ENCODE measurements around the gene ACP4. TPM values are rescaled to one million over a fixed set of nuclear protein-coding genes. Genes with fewer than 3 reads are reported as not detected.
"Not testable (repeated sequence)": the region's sequence is repeated elsewhere in the genome, so short reads cannot be mapped to it uniquely, and the experiment has no call there.

ACP4 gene
- total RNA-seq (2014; rRNA removed; shearing (Covaris generic)): not detected in 2 replicates

DNA sequence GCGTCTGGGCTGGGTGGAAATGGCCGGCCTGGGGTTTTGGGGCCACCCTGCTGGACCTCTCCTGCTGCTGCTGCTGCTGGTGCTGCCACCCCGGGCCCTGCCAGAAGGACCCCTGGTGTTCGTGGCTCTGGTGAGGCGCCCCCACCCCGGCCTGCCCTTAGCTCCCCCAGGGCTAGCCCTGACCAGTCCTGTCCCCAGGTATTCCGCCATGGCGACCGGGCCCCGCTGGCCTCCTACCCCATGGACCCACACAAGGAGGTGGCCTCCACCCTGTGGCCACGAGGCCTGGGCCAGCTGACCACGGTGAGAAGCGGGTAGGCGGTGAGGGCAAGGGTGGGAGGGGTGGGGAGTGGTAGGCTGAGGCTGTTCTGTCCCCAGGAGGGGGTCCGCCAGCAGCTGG, at the start of gene ACP4:
Gene ACP4, plus strand, starts transcription at position 20 of the 400 bp plus-strand sequence. Its CDS starts 0 bp downstream, at position 20.
- DNase-seq (ENCODE audit: low read depth): no peak

GRCh38 chr19:50741179-50741933, 48.9 kb upstream of the ACP4 start:
- DNase-seq (ENCODE audit: low read depth): no peak

- DNase-seq (ENCODE audit: low read depth): no peak
Measured at GRCh38 chr19:50743537-50743936, 46.7 kb upstream of the ACP4 start.

- no peak for DNase-seq (ENCODE audit: low read depth)
Measured at GRCh38 chr19:50745221-50745620, 45.0 kb upstream of the ACP4 start.

DNA sequence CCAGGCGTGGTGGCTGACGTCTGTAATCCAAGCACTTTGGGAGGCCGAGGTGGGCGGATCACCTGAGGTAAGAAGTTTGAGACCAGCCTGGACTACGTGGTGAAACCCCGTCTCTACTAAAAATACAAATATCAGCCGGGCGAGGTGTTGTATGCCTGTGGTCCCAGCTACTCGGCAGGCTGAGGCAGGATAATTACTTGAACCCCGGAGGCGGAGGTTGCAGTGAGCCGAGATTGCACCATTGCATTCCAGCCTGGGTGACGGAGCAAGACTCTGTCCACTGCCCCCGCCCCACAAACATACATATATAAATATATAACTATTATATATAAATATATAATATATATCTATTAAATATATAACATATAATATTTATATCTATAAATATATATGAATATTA, 43.1 kb upstream of the ACP4 start:
- DNase-seq (ENCODE audit: low read depth): not testable (repeated sequence)

GRCh38 chr19:50749490-50749889, 40.7 kb upstream of the ACP4 start:
- DNase-seq (ENCODE audit: low read depth): no peak

DNA sequence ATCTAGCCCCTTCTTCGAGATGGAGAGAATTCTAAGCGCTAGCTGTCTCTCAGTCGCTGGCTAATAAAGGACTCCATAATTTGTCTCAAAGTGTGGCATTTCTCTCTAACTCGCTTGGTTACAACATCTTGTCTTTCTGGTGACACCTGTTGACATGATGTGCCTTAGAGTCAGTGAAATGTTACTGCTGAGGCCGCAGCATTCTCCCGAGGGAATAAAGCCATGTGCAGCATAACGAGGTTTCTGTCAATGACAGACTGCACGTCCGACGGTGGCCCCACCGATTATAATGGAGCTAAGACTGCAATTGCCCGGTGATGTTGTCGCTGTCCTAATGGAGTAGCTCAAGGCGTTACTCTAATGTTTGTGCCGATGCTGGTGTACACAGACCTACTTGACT, 40.2 kb upstream of the ACP4 start:
- no peak for DNase-seq (ENCODE audit: low read depth)

- DNase-seq (ENCODE audit: low read depth): no peak
Measured at GRCh38 chr19:50753879-50754278, 36.3 kb upstream of the ACP4 start.

- not testable (repeated sequence) for DNase-seq (ENCODE audit: low read depth)
Measured at GRCh38 chr19:50756244-50756643, 34.0 kb upstream of the ACP4 start.

DNA sequence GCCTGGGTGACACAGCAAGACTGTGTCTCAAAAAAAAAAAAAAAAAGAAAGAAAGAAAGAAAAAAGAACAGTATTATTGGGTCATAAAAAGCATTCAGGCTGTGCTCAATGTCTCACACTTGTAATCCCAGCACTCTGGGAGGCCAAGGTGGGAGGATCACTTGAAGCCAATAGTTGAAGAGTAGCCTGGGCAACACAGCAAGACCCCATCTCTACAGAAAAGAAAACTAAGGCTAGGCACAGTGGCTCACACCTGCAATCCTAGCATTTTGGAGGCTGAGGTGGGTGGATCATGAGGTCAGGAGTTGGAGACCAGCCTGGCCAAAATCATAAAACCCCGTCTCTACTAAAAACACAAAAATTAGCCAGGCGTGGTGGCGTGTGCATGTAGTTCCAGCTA, 32.6 kb upstream of the ACP4 start:
- not testable (repeated sequence) for DNase-seq (ENCODE audit: low read depth)

DNA sequence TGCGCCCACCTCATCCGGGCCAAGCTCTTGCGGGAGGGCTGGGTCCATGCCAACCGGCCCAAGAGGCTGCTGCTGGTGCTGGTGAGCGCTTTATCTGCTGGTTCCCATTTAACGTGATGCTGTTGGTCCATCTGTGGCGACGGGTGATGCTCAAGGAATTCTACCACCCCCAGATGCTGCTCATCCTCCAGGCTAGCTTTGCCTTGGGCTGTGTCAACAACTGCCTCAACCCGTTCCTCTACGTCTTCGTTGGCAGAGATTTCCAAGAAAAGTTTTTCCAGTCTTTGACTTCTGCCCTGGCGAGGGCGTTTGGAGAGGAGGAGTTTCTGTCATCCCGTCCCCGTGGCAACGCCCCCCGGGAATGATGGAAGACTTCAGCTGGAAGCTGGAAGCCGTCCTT, 31.1 kb upstream of the ACP4 start:
- not testable (repeated sequence) for DNase-seq (ENCODE audit: low read depth)

- no peak for DNase-seq (ENCODE audit: low read depth)
Measured at GRCh38 chr19:50759886-50760285, 30.3 kb upstream of the ACP4 start.

GRCh38 chr19:50761501-50761900, 28.7 kb upstream of the ACP4 start:
- not testable (repeated sequence) for DNase-seq (ENCODE audit: low read depth)

DNA sequence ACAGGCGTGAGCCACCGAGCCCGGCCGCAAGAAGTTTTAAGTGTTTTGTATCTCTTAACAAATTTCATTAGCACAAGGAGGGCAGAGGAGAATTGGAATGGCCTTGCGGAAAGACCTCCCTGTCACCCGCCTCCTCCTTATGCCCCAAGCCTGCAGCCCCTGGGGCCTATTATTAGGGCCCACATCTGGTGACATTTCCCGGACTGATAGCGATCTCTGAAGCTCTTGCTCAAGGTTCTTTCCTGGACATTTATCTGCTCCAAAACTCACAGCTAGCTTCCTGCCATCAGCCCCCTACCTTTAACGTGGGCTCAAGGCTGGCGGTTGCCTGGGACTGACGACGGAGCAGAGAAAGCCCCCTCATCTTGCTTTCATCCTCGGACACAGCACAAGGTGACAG, 26.7 kb upstream of the ACP4 start:
- DNase-seq (ENCODE audit: low read depth): not testable (repeated sequence)

GRCh38 chr19:50764409-50764808, 25.8 kb upstream of the ACP4 start:
- DNase-seq (ENCODE audit: low read depth): no peak

DNA sequence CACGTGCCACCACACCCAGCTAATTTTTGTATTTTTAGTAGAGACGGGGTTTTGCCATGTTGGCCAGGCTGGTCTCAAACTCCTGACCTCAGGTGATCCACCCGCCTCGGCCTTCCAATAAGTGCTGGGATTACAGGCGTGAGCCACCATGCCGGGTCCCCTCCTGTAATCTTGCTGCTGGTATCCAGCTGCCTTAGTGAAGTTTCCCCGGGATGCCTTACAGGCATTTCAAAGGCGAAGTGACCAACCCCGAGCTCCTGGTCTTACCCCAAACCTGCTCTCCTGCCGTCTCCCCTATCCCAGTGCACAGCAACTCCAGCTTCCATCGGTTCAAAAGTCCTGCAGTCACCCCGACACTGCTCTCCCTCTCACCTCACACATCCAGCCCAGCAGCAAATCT, 23.5 kb upstream of the ACP4 start:
- not testable (repeated sequence) for DNase-seq (ENCODE audit: low read depth)

DNA sequence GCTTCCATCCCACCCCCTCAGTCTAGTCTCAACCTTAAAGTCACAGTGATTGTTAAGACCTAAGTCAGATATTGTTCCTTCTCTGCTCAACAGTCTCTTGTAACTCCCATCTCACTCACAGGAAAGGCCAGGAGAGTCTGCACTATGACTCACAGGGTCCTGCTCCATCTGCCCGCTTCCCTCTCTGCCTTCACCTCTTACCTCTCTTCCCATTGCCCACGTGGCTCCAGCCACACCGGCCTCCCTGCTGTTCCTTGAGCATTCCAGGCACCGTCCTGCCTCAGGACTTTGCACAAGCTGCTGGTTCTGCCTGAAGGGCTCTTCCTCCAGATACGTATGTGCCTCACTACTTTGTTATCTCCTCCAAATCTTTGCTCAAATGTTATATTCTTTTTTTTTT, 23.0 kb upstream of the ACP4 start:
- DNase-seq (ENCODE audit: low read depth): peak; percentile 47

DNA sequence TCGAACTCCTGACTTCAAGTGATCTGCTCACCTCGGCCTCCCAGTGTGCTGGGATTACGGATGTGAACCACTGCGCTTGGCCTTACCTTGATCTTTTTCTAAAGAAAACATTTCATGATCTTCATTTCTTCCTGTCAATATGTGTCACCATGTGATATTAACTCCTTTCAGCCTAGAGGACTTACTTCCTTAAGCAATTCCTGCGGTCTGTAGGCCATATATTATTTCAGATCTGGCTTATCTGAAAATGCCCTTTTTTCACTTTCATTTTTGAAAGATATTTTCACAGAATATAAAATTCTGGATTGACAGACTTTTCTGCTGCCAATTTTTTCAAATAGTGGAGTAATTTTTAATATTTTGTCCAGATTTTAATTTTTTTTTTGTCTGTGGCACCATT, 21.9 kb upstream of the ACP4 start:
- DNase-seq (ENCODE audit: low read depth): no peak

DNA sequence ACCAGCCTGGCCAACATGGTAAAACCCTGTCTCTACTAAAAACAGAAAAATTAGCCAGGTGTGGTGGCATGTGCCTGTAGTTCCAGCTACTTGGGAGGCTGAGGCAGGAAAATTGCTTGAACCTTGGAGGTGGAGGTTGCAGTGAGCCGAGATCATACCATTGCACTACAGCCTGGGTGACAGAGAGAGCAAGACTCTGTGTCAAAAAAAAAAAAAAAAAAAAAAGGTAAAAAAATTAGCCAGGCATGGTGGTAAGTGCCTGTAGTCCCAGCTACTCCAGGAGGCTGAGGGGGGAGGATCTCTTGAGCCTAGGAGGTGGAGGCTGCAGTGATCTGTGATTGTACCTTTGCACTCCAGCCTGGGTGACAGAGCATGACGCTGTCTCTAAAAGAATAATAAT, 20.1 kb upstream of the ACP4 start, which contains the start of gene GPR32:
Gene GPR32, plus strand, starts transcription at position 301 of the 400 bp plus-strand sequence. CDS start 137 bp downstream, outside the sequence.
- not testable (repeated sequence) for DNase-seq (ENCODE audit: low read depth)

DNA sequence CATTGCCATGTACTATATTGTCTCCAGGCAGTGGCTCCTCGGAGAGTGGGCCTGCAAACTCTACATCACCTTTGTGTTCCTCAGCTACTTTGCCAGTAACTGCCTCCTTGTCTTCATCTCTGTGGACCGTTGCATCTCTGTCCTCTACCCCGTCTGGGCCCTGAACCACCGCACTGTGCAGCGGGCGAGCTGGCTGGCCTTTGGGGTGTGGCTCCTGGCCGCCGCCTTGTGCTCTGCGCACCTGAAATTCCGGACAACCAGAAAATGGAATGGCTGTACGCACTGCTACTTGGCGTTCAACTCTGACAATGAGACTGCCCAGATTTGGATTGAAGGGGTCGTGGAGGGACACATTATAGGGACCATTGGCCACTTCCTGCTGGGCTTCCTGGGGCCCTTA, 19.3 kb upstream of the ACP4 start:
- DNase-seq (ENCODE audit: low read depth): no peak

GRCh38 chr19:50772476-50772875, 17.7 kb upstream of the ACP4 start:
- no peak for DNase-seq (ENCODE audit: low read depth)

GRCh38 chr19:50772912-50773311, 17.3 kb upstream of the ACP4 start:
- not testable (repeated sequence) for DNase-seq (ENCODE audit: low read depth)

DNA sequence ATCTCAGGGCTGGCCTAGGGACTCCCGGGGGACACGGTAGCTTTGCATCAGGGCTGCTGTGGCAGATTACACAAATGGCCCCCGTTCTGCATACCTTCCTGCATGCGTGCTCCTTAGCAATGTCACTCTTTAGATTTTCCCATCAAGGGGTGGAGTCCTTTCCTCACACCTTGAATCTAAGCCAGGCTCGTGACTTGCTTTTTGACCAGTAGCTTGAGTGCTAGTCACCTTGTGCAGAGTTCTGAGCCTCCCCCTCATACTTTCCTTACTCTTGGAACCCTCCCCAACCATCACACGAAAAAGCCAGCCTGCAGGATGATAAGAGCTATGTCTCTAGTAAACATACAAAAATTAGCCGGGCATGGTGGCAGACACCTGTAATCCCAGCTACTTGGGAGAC, 16.8 kb upstream of the ACP4 start:
- not testable (repeated sequence) for DNase-seq (ENCODE audit: low read depth)

GRCh38 chr19:50776131-50776530, 14.1 kb upstream of the ACP4 start:
- no peak for DNase-seq (ENCODE audit: low read depth)
